Nephron progenitor cell (in vitro differentiated cells): Measurements from ENCODE around the gene IRS2.

Experiments
- DNase-seq: peaks from one replicate; pipeline ENCODE4 v3.0.0; 2021
- H3K27ac Mint-ChIP-seq: 2 replicates; pipeline ENCODE4 v1.8.0; 2021; ENCODE audit warnings: mild to moderate bottlenecking, moderate library complexity, mixed read lengths
- H3K27me3 Mint-ChIP-seq: 2 replicates; pipeline ENCODE4 v1.8.0; 2021; ENCODE audit warnings: mild to moderate bottlenecking, low read depth, mixed read lengths; ENCODE audit not compliant: poor library complexity
- H3K36me3 Mint-ChIP-seq: 2 replicates; pipeline ENCODE4 v1.8.0; 2021; ENCODE audit warnings: low read depth, mixed read lengths
- H3K4me1 Mint-ChIP-seq: 2 replicates; pipeline ENCODE4 v1.8.0; 2021; ENCODE audit warnings: mixed read lengths
- H3K4me3 Mint-ChIP-seq: 2 replicates; pipeline ENCODE4 v1.8.0; 2021; ENCODE audit warnings: mild to moderate bottlenecking, moderate library complexity, mixed read lengths
- H3K9me3 Mint-ChIP-seq: 2 replicates; pipeline ENCODE4 v1.8.0; 2021; ENCODE audit warnings: mild to moderate bottlenecking, moderate library complexity, mixed read lengths
- TF ChIP-seq, protein P1 (sequence below): fragments of 200-600 bp; sonication (generic); IDR thresholded peaks from 2 replicates; pipeline ENCODE4 v1.5.0; 2021; ENCODE audit warnings: antibody characterized with exemption

IRS2 gene

DNA sequence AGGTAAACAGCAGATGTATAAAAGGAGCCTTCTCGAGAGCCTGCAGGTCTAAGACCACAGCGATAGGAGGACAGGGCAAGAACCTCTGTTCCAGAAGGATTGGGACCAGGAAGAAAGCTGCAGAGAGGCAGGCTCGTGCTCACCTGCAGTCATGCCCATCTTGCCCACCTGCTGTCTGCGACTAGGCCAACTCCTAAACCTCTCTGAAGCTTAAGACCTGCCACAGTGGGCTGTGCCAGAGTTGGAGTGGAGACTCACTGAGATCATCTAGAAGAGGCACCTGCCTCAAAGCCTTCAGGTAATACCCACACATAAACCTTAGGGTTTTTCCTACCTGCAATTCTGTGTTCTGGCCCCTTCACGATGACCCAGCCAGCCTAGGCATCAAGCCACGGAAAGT is 68.7 kb downstream of the IRS2 start:
- peaks cover 7% of the 10 kb centered on the region for H3K27me3 Mint-ChIP-seq
- DNase-seq = no peak
- H3K36me3 Mint-ChIP-seq = no peaks in the 10 kb centered on the region
- no peak overlapping the region for H3K4me3 Mint-ChIP-seq
- H3K4me1 Mint-ChIP-seq = peaks cover 26% of the 10 kb centered on the region
- TF ChIP-seq, protein P1, sequence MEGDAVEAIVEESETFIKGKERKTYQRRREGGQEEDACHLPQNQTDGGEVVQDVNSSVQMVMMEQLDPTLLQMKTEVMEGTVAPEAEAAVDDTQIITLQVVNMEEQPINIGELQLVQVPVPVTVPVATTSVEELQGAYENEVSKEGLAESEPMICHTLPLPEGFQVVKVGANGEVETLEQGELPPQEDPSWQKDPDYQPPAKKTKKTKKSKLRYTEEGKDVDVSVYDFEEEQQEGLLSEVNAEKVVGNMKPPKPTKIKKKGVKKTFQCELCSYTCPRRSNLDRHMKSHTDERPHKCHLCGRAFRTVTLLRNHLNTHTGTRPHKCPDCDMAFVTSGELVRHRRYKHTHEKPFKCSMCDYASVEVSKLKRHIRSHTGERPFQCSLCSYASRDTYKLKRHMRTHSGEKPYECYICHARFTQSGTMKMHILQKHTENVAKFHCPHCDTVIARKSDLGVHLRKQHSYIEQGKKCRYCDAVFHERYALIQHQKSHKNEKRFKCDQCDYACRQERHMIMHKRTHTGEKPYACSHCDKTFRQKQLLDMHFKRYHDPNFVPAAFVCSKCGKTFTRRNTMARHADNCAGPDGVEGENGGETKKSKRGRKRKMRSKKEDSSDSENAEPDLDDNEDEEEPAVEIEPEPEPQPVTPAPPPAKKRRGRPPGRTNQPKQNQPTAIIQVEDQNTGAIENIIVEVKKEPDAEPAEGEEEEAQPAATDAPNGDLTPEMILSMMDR = no peak
- H3K9me3 Mint-ChIP-seq = no peaks in the 10 kb centered on the region
- no peak overlapping the region for H3K27ac Mint-ChIP-seq

DNA sequence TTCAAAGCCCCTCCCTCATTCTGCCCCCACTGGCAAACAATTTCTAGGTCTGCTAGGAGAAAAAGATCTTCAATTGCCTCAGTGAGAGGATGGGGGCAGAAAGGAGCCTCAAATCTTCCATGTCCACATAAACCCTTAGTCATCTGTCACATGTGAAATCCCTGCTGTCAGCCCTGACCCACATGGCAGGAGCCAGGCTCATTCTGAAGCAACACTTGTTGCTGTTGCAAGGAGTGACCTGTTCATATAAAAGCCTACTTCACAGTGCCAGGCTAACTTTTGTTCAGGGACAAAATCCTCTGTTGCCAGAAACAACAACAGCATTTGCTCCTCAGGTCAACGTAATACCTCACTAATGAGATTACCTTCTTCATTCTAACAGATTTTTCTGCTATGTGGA is 70.5 kb downstream of the IRS2 start:
- Mint-ChIP-seq H3K4me3 (no peak overlapping the region), H3K4me1 (peaks cover 35% of the 10 kb centered on the region), H3K27ac (no peak overlapping the region), H3K9me3 (no peaks in the 10 kb centered on the region), H3K36me3 (no peaks in the 10 kb centered on the region), H3K27me3 (peaks cover 7% of the 10 kb centered on the region)
- TF ChIP-seq, protein P1 = no peak
- DNase-seq = no peak

DNA sequence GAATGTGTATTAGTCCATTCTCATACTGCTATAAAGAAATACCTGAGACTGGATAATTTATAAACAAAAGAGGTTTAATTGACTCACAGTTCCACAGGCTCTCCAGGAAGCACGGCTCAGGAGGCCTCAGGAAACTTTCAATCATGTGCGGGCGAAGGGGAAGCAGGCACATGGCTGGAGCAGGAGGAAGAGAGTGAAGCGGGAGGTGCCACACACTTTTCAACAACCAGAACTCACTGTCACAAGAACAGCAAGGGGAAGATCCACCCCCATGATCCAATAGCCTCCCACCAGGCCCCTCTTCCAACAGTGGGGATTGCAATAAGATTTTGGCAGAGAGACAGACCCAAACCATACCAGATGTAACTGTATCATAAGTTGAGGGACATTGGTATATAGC is 72.7 kb downstream of the IRS2 start:
- Mint-ChIP-seq H3K4me1 (peaks cover 25% of the 10 kb centered on the region), H3K4me3 (no peak overlapping the region), H3K27me3 (peaks cover 11% of the 10 kb centered on the region), H3K9me3 (peaks cover 17% of the 10 kb centered on the region), H3K36me3 (peaks cover 4% of the 10 kb centered on the region), H3K27ac (no peak overlapping the region)
- TF ChIP-seq, protein P1 = no peak
- no peak for DNase-seq

DNA sequence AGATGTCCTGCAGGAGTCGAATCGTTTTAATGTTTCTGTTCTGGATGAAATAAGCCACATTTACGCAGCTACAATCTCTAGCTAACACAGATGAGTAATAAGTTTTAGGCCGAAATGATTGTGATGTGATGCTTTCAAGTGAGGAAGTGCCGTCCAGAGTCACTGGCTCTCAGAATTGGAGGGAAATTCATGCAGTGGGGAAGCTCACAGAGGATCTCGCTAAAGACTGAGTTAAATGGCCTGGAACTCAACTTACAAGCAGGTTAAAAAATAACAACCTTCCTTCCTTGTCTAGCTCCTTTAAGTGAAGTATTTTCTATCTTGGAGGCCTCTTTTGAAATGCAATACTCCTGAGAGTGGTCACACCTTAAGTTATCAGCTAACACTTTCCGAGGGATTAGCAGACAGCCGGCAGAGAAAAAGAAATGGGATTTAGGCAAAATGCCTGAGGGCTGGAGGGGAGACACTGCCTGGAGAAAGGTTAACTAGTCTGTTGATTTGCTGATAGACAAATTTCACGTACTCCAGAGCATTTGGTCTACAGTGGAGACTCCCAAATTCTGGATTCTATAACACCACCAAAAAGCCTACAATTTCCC is 74.2 kb downstream of the IRS2 start:
- peak overlapping the region; percentile 62 for H3K27ac Mint-ChIP-seq
- H3K36me3 Mint-ChIP-seq = peaks cover 5% of the 10 kb centered on the region
- TF ChIP-seq, protein P1 = no peak
- H3K9me3 Mint-ChIP-seq = peaks cover 21% of the 10 kb centered on the region
- peaks cover 30% of the 10 kb centered on the region for H3K4me1 Mint-ChIP-seq
- H3K4me3 Mint-ChIP-seq = no peak overlapping the region
- H3K27me3 Mint-ChIP-seq = peaks cover 11% of the 10 kb centered on the region
- no peak for DNase-seq

DNA sequence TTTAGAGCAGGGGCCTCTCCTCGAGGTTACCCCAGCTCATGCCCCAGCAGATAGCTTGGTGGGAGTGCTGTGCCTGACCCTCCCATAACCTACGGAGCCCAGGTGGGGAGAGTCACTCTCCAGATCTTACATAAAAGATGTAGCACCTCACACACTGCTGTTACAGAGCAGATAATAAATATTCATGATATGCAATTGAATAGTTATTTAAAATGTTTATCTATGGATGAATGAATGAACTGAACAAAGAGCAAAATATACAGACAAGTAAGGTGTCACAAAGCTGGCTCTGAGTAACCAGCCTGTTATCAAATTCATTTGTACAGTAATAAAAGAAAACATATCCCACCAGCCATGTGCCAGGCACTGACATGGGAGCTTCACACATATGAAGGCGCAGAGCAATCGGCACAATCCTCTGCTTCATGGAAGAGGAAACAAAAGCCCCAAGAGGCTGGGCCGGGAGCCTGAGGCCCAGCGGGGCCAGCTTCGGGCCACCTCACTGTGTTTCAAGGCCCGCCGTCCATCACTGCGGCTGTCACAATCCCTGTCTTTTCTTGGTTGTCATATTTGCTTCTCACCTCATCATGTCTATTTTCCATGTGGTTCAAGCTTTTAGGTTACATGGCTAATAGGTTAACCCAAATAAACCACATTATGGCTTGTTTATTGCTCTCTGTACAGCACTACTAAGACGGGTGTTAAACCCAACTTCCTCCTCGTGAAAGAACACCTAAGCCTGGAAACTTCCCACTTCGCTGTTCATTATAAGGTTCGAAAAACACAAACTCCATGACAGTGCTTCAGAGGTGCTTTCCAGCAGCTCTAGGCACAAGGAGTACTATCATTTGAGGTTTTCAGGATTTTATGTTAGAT is 78.4 kb downstream of the IRS2 start:
- peaks cover 14% of the 10 kb centered on the region for H3K36me3 Mint-ChIP-seq
- H3K4me1 Mint-ChIP-seq = peaks cover 25% of the 10 kb centered on the region
- TF ChIP-seq, protein P1 = no peak
- no peak overlapping the region for H3K4me3 Mint-ChIP-seq
- H3K27ac Mint-ChIP-seq = peak overlapping the region; percentile 69
- DNase-seq = no peak
- H3K9me3 Mint-ChIP-seq = peaks cover 41% of the 10 kb centered on the region
- H3K27me3 Mint-ChIP-seq = peaks cover 4% of the 10 kb centered on the region
